DMS53 treated with DMSO at 0.1 percent for 48 hours (cell line): ENCODE measurements around the gene ROGDI.

Source experiments
- DNase-seq: peaks from one replicate; lab custom pipeline; 2025; ENCODE audit not compliant: unreplicated experiment; lab: John Stamatoyannopoulos, UW

ROGDI gene

DNA sequence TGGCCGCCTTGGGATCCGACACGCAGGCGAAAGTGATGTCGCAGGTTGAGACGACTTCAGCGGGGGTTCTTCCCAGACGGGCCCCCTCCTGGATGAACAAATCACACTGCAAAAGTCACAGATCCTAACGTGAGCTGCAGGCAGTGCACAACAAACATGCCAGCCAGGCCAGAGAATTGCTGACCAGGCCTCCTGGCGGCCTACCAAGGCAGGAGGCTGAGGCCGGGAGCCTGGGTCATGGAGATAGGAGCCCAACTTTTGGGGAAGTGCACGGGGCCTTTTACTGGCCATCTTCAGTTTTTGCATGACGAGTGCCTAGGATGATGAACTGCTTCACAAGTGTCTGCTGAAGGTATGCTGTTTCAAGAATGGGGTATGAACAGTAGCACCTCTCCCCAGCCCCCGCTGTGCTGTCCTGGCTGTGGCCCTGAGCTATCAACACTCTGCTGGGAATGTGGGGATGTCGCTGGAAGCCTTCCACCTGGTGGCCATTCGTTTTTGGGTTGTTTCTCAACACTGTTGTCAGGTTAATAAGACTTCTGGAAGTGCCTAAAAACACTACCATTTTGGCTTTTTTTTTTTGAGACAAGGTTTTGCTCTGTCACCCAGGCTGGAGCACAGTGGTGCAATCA is 12.2 kb upstream of the ROGDI start:
- no peak for DNase-seq

DNA sequence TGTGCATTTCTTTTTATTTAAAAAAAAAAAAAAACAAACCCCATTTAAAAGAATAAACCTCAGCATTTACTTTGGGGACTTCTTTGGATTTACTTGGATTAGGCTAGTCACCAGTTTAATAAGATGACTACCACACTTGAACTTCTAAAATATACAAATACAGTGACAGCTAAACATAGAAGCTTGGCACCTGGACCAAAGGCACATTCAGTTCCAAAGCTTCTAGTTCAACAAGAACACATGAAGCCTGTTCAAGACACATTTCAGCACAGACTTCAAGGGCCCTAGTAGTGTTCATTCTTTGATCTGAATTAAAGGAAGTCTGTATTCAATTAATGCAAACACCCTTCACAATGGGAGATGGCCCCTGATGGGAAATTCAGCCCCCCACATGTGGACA is 11.6 kb upstream of the ROGDI start:
- DNase-seq = no peak

DNA sequence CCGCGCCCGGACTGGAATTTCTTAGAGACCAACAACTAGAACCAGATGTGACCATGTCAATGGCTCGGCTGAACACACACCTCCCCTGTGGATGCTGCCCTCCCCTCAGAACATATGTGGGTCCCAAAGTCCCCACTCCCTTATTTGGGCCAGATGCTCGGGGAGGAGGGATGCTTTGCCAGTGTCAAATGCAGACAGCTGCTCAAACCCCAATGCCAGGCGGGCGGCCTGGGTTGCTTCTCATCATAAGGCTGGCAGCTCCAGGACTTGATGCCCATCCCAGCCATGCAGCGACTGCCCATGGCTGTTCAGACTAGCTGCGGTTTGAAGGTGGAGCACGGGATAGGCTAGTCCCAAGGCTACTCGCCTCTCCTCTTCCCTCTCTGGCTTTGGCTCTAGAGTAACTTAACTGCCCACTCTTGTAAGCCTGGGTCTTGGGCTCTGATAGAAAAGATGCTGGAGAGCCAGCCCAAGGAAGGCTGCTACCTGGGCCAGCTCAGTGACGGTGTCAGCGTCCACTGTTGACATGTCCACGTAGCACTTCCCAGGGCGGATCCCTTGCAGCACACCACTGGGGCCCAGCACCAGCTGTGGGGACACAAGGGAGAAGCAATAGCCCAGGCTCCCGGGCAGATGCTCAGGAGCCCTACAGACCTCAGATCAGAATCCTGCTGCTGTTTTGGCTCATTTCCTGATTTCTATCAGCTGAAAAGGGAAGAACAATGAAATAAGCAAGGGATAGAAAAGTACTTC is 11.0 kb upstream of the ROGDI start:
- DNase-seq = no peak

DNA sequence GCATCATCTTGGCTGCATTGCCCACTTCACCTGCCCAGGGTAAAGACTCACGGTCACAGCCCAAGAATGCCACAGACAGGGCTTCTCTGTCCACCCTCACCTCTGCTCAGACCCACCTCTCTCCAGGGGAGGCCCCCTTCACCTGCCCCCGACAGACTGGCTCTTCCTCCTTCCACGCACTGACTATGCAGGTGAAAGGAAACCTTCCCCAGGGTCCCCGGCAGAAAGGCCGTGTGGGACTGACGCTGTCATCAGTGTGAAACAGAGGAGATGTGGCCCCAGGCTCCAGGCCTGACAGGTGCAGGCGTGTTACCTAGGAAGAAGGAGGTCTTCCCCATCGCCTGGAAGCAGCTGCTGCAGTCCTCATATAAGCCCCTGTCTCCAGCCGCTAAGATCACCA is 9.3 kb upstream of the ROGDI start:
- no peak for DNase-seq

DNA sequence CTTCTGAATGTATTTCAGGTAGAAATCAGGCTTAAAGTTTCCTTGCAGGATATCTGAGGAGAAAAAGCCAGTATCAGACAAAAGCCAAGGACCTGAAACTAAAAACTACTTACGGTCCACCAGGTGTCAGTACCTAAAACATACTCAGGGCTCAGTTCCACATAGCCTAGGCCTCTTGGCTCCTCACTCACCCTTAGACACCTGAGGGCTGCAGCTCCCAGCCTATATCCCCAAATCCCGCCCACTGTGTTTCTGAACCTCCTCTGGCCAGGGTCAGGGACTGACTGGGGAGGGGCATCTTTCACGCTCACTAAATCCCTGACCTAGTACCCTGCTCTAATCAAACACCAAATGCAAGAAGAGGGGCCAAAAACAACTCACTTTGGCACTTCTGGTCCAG is 8.8 kb upstream of the ROGDI start:
- no peak for DNase-seq

DNA sequence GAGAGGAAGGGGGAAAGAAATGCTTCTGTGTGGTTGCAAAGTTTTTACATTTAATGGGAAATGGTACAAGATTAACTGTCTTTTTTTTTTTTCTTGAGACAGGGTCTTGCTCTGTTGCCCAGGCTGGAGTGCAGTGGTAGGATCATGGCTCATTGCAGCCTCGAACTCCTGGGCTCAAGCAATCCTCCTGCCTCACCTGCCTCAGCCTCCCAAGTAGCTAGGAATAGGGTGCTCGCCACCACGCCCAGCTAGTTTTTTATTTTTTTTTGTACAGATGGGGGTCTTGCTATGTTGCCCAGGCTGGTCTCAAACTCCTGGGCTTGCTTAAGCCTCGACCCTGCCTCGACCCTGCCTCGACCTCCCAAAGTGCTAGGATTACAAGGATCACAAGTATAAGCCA is 3.8 kb upstream of the ROGDI start:
- DNase-seq = no peak

DNA sequence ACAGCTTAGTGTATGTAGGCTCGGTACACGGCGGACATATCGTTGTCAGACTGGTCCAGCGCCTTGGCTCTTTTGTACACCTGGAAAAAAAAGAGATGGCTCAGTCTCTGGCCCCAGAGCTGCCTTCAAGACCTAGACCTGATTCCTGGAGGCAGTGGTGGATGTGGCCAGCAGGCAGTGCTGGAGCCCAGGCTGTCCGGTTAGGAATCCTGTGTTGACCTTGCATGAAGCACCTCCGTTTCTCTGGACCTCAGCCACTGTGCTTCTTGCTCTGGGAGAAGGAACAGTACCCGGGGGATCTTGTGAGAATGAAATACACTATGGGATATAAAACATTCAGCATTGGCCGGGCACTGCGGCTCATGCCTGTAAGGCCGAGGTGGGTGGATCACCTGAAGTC is 2.8 kb upstream of the ROGDI start:
- DNase-seq = no peak

DNA sequence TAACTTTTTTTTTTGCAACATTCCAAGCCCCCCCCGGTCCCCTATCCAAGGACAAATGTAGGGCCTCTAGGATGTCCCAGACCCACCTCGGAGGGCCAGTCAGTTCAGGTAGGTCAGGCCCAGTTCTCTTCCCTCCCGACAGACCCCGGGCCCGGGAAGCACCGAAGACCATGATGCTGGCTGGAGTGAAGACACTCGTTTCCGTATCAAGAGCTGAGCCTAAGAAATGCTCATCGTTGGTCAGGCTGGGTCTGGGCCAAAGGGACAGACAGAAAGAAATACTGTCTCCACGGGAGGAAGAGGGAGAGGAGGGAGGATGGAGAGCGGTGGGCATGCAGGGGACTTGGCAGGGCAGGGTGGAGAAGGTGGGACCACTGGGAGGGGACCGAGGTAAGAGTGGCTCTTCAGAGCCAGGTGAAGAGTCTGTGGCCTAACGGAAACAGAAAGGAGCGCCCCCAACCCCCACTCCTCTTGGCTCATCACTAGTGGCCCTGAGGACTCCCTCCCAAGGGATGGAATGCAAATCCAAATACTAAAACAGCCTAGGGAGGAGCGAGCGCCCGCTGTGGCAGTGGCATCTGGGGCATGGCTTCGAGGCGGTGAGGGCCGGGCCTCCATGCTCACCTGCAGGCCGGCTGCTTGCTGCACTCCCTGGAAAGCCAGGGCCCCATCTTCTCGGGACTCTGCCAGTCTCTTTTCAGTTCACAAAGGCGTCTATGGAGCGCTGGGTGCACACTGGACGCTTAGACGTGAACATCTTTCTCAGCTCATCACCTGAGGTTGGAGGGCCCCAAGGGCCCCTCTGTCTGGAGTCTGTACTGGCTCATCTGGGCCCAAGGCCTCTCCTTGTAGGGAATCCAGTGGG is 1.7 kb upstream of the ROGDI start:
- no peak for DNase-seq

DNA sequence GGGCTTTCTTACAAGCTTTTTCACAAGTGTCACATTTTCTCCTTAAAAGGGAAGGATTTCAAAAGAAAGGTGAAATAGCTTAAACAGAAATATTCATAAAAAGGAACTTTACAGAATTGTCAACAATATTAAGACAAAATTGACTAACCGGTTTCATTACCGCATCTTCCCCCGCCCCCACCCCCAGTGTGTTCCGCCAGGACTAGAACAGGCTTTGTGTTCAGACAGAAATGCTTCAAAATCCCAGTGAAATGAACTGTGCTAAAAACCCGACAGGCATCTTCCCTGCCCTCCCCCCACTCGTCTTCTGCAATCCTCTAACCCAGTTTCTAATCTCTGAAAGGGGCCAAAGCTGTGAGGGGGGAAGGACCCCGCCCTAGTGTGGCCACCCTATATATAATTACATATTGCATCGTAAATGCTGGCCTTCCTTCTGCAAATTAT is 990 bp upstream of the ROGDI start:
- DNase-seq = no peak

DNA sequence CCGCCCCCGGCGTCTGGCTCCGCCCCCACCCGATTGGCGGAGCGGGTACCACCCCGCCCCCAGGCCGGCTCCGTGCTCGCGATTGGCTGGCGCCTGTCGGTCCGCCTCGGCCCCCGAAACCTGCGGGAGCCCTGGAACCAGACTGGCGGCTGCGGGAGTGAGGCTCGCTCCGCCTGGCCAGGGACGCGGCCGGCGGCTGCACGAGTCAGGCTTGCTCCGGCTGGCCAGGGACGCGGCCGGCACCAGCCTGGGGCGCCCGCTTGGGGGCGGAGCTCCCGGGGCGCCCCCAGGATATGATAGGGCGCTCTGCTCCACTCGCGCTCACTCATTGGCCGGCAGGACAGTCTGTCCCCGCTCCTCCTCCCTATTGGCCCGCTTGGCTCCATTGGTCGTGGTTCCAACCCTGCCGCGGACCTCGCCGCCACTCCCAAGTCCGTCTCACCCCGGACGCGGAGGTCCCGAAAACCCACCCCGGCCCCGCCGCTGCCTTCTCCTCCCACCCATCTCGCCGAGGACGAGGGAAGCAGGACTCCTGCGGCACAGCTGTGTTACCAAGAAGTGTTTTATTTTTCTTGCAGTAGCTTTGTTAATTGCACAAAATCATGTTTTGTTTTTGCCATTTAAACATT is 340 bp upstream of the ROGDI start:
- DNase-seq = peak; percentile 78

DNA sequence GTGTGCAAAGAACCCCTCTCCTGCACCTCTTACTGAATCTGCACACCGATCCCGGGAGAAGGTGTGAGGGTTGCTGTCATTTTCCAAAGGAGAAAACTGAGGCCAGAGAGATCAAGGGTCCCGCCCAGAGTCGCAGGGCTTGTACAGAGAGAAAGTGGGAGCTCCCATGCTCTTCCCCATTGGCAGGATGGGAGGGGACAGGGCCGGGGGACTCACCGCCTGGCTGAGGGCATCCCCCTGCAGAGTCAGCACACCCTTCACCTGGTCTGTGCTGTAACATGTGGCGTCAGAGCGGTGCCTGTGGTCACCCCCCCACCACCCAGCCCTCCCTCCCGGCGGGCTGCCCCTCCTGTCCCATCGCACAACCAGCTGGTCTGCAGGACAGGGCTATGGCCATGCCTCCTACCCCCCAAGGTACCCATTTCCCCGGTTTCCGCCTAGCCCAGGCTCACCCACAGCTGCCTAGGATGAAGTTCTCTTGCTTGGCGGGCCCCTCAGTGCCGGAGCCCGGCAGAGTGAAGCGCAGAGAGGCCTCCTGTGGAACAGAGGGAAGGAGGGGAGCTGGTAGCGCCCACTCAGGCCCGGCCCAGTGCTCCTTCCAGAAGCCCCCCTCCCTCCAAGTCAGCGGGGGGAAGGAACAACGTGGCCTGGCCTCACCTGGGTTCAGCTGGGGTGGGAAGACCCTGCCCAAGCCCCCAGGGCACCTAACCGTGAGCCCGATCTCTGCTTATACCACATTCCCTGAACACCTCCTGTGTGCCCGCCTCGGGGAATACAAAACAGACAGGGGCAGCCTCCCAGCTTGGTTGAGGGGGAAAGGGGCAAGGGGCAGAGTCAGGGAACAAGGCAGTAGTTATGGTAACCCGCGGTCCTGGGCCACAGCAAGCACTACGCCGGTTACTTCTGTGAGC is 1.1 kb downstream of the ROGDI start:
- no peak for DNase-seq

DNA sequence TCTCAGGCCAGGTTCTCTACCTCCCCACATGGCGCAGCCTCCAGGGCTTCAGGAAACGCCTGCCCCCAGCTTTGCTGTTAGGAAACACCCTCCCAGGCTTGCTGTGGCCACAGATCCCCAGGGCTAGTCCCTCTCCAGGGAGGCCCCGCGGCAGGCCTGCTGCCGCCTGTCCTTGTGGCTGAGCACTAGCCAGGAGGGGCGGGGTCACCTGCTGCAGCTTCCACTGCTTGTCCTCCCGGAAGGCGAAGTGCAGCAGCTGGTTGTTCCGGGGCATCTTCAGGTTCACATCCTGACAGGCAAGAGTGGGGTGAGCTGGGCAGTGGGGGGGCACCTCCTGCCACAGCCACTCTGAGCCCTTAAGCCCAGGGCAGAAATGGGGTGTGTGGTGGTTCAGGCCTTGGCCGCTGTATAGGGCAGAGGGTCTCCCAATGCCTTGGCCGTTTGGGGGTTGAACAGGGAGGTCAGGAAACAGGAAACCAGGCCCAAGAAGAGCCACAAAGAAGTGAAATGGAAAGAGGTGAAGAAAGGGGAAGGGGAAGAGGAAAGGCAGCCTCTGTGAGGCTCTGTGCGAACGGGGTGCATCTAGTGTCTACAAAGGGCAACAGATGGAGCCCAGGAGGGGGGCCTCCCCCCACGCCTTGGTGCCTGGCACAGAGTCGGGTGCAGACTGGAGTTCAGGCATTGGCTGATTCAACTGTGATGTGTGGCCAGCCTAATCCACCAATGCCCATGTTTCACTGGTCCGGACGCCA is 2.0 kb downstream of the ROGDI start:
- DNase-seq = peak; percentile 78

DNA sequence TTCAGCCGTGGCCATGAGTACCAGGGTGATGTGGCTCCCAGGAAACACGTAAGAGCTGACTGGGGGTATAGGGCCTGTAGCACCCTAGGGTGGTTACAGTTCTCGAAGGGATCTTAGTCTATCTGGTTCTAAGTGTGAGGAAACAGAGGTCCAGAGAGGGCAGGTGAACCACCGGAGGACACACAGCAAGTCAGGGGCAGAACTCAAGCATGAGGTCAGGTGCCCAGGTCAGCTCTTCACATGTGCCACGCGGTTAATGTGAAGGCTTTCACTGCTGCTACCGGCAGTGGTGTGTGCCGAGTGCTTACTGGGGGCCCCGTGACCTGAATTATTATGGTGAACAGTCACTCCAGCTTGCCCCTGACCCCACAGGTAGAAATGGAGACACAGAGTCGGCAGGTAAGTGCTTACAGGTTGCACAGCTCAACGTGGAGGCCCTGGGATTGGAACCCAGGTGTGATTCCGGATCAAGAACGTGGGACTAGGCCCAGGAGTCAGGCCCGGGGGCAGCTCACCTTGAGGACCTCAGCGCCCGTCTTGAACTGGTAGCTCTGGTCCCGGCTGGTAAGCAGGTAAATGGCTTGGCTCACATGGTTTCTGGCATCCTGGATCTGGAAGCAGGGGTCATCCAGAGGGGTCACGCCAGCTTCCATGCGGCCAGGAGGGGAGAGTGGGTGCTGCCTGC is 3.1 kb downstream of the ROGDI start:
- no peak for DNase-seq

DNA sequence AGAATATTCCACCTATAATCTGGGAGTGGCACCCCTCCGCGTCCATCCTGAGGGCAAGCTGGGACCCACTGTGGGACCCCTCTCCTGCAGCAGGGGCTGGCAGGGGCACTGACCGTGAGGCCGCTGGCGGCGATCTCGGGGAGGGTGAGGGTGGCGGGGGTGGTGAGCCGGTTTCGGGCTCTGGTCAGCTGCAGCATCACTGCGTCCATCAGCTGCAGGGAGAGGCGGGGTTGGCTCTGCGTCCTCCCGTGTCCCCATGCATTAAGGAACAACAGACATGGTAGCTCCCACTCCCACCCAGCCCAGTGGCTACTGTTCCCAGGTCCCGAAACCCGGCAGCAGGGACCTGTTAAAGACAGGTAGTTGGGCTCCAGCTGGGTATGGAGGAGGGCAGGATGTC is 4.0 kb downstream of the ROGDI start:
- DNase-seq = no peak

DNA sequence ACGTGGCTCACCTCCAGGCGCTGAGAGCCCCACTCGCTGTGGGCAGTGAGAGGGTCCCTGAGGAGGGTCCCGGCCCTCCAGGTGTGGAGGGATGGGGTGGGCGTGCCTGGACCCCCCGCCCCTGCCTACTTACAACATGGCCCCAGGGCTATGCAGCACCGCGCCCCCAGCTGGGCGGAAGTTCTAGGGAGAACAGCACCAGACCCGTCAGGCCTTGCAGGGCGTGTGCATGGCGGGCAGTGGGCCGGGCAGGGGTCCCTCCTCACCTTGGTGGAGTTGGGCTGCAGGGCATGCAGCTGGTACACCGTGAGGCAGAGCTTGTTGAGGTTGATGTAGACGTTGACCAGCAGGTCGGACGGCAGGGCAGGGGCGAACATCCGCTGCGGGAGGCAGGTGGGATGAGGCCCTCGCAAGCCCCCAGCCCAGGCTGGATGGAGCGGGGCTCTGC is 4.6 kb downstream of the ROGDI start:
- DNase-seq = no peak

DNA sequence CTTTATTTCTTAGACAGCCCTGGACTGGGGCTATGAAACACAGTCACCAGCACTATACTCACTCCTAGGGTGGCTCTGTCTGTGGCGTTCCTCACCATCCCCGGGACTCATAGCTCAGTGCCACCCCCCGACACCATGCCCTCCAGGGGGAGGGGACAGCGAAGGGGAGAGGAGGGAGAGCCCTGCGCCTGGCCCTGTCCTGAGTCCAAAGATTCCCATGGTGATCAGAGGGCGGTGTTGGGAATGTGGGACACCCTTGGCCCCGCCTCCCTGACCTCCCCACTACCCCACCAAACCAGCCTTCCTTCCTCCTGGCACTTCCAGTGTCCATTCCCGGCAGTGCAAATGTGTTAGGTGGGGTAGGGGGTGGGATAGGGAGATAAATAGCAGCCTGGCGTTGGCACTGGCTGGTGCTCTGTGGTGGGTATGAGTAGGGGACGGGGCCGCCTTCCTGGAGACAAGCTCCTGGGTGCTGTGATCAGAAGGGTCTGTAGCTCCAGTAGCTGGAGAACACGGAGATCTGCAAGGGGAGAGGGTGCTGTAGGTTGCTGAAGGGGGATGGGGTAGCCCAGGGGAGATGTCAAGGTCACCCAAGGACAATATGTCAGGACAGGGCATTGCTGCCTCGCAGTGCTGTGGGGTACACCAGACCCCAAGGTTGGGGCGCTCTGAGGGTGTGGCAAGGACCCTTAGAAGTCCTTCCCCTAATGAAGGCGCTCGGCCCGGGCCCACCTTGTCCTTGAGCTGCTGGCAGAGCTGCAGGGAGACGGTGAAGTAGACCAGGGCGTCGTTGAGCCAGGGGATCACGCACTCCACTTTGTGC is 5.2 kb downstream of the ROGDI start:
- DNase-seq = no peak

DNA sequence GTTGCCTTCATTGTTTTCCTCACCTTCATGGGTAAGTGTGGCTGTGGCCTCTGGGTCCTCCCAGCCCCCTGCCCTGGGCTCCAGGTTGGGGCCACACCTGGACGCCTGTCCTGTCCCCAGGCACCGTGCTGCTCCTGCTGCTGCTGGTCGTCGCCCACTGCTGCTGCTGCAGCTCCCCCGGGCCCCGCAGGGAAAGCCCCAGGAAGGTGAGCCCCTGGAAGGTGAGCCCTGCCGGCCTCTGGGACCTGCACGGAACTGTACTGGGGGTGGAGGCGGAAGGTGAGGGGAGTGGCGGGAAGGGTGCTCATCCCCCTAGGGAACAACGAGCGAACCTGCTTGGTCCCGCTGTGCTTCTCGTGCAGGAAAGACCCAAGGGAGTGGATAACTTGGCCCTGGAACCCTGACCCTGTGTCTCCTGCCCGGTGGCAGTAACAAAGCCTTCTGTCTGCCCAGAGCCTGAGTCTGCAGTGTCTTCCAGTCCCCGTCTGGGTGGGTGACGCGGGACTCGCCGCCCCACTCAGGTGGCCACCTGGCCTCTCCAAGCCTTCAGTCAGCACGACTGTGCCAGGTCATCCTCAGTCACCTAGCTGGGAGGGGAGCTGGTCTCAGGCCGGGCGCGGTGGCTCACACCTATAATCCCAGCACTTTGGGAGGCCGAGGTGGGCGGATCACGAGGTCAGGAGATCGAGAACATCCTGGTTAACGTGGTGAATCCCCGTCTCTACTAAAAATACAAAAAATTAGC is 6.4 kb downstream of the ROGDI start:
- no peak for DNase-seq
